ENCODE results near the gene THUMPD2. TPM values are rescaled to one million over a fixed set of nuclear protein-coding genes. Genes with fewer than 3 reads are reported as not detected.

The THUMPD2 gene
- total RNA-seq, 1 experiment from 2014 or later, result 14.8 TPM

DNA sequence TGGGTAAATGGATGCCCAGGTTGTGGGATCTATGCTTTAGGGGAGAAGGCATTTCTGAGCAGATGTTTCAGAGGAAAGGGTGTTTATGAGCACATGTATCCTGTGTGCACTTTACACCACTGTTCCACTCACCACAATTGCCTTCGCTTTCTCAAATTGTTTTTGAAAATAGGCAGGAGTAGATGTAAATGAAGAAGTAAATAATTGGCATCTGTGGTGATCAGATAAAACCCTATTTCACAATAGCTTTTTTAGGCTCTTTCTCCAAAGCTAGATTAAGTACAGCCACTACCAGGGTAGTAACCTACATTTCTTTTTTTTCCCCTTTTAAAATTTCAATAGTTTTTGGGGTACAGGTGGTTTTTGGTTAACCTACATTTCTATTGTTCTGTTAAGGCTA is 72.7 kb downstream of the THUMPD2 start:
- ChIA-PET CTCF (interaction anchor here (1.1 kb wide), 1 partner anchor 24 kb away, joined by 3 read pairs; no protein-coding TSS in a partner anchor), POLR2A (ENCODE audit: low non-redundant PET) (no interaction called here)
- H3K27ac ChIP-seq (ENCODE audit: low read depth, low read length, poor library complexity, severe bottlenecking), result no peak overlapping the region
- H3K4me3 ChIP-seq (ENCODE audit: low read depth, low read length, poor library complexity, severe bottlenecking), result no peak overlapping the region
- H3K27me3 ChIP-seq (replicated peaks; ENCODE audit: insufficient read depth, low read depth, low read length, poor library complexity), result no peaks in the 10 kb centered on the region
- no peaks in the 10 kb centered on the region for H3K4me1 ChIP-seq (ENCODE audit: insufficient read depth, low read length, poor library complexity, severe bottlenecking)
- no TSS peak for BruUV-seq (replicated peaks)
- TF ChIP-seq, protein P1, sequence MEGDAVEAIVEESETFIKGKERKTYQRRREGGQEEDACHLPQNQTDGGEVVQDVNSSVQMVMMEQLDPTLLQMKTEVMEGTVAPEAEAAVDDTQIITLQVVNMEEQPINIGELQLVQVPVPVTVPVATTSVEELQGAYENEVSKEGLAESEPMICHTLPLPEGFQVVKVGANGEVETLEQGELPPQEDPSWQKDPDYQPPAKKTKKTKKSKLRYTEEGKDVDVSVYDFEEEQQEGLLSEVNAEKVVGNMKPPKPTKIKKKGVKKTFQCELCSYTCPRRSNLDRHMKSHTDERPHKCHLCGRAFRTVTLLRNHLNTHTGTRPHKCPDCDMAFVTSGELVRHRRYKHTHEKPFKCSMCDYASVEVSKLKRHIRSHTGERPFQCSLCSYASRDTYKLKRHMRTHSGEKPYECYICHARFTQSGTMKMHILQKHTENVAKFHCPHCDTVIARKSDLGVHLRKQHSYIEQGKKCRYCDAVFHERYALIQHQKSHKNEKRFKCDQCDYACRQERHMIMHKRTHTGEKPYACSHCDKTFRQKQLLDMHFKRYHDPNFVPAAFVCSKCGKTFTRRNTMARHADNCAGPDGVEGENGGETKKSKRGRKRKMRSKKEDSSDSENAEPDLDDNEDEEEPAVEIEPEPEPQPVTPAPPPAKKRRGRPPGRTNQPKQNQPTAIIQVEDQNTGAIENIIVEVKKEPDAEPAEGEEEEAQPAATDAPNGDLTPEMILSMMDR (conservative IDR thresholded peaks at IDR 0.05; ENCODE audit: low read depth, low read length), result no peak
- TF ChIP-seq EZH2 (IDR thresholded peaks at IDR 0.05; ENCODE audit: borderline replicate concordance, low read depth, low read length, poor library complexity, severe bottlenecking), result no peak
- intact Hi-C loops (cut with micrococcal nuclease; ENCODE audit: unreplicated experiment), result no loop called here
- DNase-seq (ENCODE audit: low spot score), result no peak
- peaks cover 6% of the 10 kb centered on the region for H3K9me3 ChIP-seq (ENCODE audit: low read depth, low read length, poor library complexity, severe bottlenecking)
- H3K36me3 ChIP-seq (ENCODE audit: insufficient read depth, low read length, poor library complexity, severe bottlenecking), result no peaks in the 10 kb centered on the region

DNA sequence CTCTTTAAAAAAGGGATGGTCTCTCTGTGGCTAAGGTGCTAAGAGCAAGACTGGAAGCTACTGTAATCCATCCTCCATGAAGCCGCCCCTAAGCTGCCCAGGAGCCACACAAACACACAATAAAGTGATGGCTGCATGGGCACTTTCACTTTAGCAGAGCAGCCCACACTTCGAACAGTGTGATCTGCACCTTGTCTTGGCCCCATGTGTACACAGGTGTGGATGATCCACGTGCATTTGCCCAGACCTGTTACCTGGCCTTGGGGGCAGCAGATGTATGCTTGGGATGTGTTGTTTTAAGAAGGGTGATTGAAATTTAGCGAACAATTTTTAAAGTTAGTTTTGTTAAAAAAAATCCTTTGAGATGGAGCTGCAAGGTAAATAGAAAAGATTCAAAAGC is 73.4 kb downstream of the THUMPD2 start:
- TF ChIP-seq EZH2 (IDR thresholded peaks at IDR 0.05; ENCODE audit: borderline replicate concordance, low read depth, low read length, poor library complexity, severe bottlenecking), result no peak
- TF ChIP-seq, protein P1 (conservative IDR thresholded peaks at IDR 0.05; ENCODE audit: low read depth, low read length), result no peak
- Histone ChIP-seq H3K4me3 (ENCODE audit: low read depth, low read length, poor library complexity, severe bottlenecking) (no peak overlapping the region), H3K27me3 (replicated peaks; ENCODE audit: insufficient read depth, low read depth, low read length, poor library complexity) (no peaks in the 10 kb centered on the region), H3K4me1 (ENCODE audit: insufficient read depth, low read length, poor library complexity, severe bottlenecking) (no peaks in the 10 kb centered on the region), H3K27ac (ENCODE audit: low read depth, low read length, poor library complexity, severe bottlenecking) (no peak overlapping the region), H3K36me3 (ENCODE audit: insufficient read depth, low read length, poor library complexity, severe bottlenecking) (no peaks in the 10 kb centered on the region), H3K9me3 (ENCODE audit: low read depth, low read length, poor library complexity, severe bottlenecking) (peaks cover 12% of the 10 kb centered on the region)
- POLR2A ChIA-PET (ENCODE audit: low non-redundant PET), result no interaction called here
- CTCF ChIA-PET, result interaction anchor here (1.1 kb wide), 1 partner anchor 25 kb away, joined by 3 read pairs; no protein-coding TSS in a partner anchor
- no peak for DNase-seq (ENCODE audit: low spot score)
- no TSS peak for BruUV-seq (replicated peaks)
- intact Hi-C loops (cut with micrococcal nuclease; ENCODE audit: unreplicated experiment), result no loop called here

DNA sequence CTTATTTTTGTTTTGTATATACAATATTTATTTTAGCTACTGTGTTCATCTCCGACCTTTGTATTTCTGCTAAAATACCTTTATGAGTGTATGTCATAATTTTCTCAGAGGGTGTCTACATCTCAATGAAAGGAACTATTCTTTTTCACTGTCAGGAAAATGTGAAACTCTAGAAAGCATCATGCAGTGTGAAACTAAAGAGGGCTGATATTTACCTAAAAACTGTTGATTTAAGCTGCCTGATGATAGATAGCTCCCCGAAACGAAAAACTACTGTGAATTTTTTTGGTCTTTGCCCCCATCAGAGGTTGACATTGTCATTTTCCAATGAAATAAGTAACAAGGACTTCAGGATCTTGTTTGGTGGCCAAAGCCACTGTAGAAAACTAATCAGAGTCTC is 74.5 kb downstream of the THUMPD2 start:
- Histone ChIP-seq H3K4me3 (ENCODE audit: low read depth, low read length, poor library complexity, severe bottlenecking) (no peak overlapping the region), H3K9me3 (ENCODE audit: low read depth, low read length, poor library complexity, severe bottlenecking) (peaks cover 13% of the 10 kb centered on the region), H3K27me3 (replicated peaks; ENCODE audit: insufficient read depth, low read depth, low read length, poor library complexity) (no peaks in the 10 kb centered on the region), H3K36me3 (ENCODE audit: insufficient read depth, low read length, poor library complexity, severe bottlenecking) (no peaks in the 10 kb centered on the region), H3K27ac (ENCODE audit: low read depth, low read length, poor library complexity, severe bottlenecking) (no peak overlapping the region), H3K4me1 (ENCODE audit: insufficient read depth, low read length, poor library complexity, severe bottlenecking) (no peaks in the 10 kb centered on the region)
- TF ChIP-seq, protein P1 (conservative IDR thresholded peaks at IDR 0.05; ENCODE audit: low read depth, low read length), result no peak
- no peak for TF ChIP-seq EZH2 (IDR thresholded peaks at IDR 0.05; ENCODE audit: borderline replicate concordance, low read depth, low read length, poor library complexity, severe bottlenecking)
- intact Hi-C loops (cut with micrococcal nuclease; ENCODE audit: unreplicated experiment), result no loop called here
- no peak for DNase-seq (ENCODE audit: low spot score)
- CTCF ChIA-PET, result no interaction called here
- no TSS peak for BruUV-seq (replicated peaks)
- POLR2A ChIA-PET (ENCODE audit: low non-redundant PET), result no interaction called here

All from A673 (cell line).